GM12878 (cell line): ENCODE data around the gene GALNS. TPM values are rescaled to one million over a fixed set of nuclear protein-coding genes. Genes with fewer than 3 reads are reported as not detected.

Experiments
- CEBPB ChIP-seq, 2 experiments: fragments of 150-350 bp in 1 of 2; IDR thresholded peaks; 2 replicates each; pipeline ENCODE4 v1.6.1; 2012 to 2014; ENCODE audit warnings: low read depth in 2 of 2, low read length in 2 of 2, borderline replicate concordance in 1 of 2, inconsistent platforms in 1 of 2
- E4F1 ChIP-seq: fragments of 450-650 bp; IDR thresholded peaks from 2 replicates; pipeline ENCODE4 v1.6.1; 2018; ENCODE audit warnings: borderline replicate concordance, mild to moderate bottlenecking; ENCODE audit not compliant: partially characterized antibody
- EGR1 ChIP-seq, 2 experiments: IDR thresholded peaks; 1 replicate in 1 of 2; 2 replicates in 1 of 2; pipeline ENCODE4 v1.6.1; 2011 to 2012; ENCODE audit warnings: low read depth in 2 of 2, low read length in 2 of 2, borderline replicate concordance in 1 of 2, mild to moderate bottlenecking in 1 of 2, moderate library complexity in 1 of 2
- HDAC2 ChIP-seq: fragments of 200-600 bp; sonication (generic); IDR thresholded peaks from 2 replicates; pipeline ENCODE4 v1.6.1; 2017
- MYB ChIP-seq: fragments of 150-350 bp; IDR thresholded peaks from 2 replicates; pipeline ENCODE4 v1.6.1; 2014; ENCODE audit warnings: mild to moderate bottlenecking, low read depth, low read length, borderline replicate concordance
- NFXL1 ChIP-seq: fragments of 450-650 bp; IDR thresholded peaks from 2 replicates; pipeline ENCODE4 v1.6.1; 2017; ENCODE audit warnings: antibody characterized with exemption, mild to moderate bottlenecking, borderline replicate concordance
- NRF1 ChIP-seq: conservative IDR thresholded peaks from 2 replicates; pipeline ENCODE4 v1.6.1; 2011; ENCODE audit warnings: mild to moderate bottlenecking, low read depth, low read length, improper control_type of control experiment
- PAX8 ChIP-seq: fragments of 450-650 bp; IDR thresholded peaks from 2 replicates; pipeline ENCODE4 v1.6.1; 2017; ENCODE audit warnings: mild to moderate bottlenecking, moderate library complexity
- POLR2AphosphoS5 ChIP-seq: IDR thresholded peaks from 2 replicates; pipeline ENCODE4 v1.6.1; 2011; ENCODE audit warnings: mild to moderate bottlenecking, low read length, inconsistent platforms
- RAD21 ChIP-seq: IDR thresholded peaks from 2 replicates; pipeline ENCODE4 v1.6.1; 2011; ENCODE audit warnings: mild to moderate bottlenecking, low read depth, low read length, moderate library complexity; ENCODE audit not compliant: insufficient read depth
- RB1 ChIP-seq: fragments of 450-650 bp; formaldehyde crosslinking; IDR thresholded peaks from 2 replicates; pipeline ENCODE4 v1.6.1; 2017; ENCODE audit warnings: mild to moderate bottlenecking, borderline replicate concordance
- SMAD1 ChIP-seq: fragments of 450-650 bp; IDR thresholded peaks from 2 replicates; pipeline ENCODE4 v1.6.1; 2018; ENCODE audit warnings: mild to moderate bottlenecking, low read depth; ENCODE audit not compliant: partially characterized antibody
- ZNF622 ChIP-seq: fragments of 450-650 bp; IDR thresholded peaks from 2 replicates; pipeline ENCODE4 v1.6.1; 2017; ENCODE audit warnings: mild to moderate bottlenecking, inconsistent platforms
- polyA plus RNA-seq, 11 experiments: library from polyadenylated mRNA; depleted of rRNA in 4 of 11; unstranded in 6 of 11; stranded (reverse) in 5 of 11; fragments of >200 nt; fragmentation: Nextera tagmentation in 4 of 11; fragmentation: Illumina TruSeq in 1 of 11; extraction: Ambion mirVana in 4 of 11; extraction: Trizol in 1 of 11; gene quantifications; 1 replicate in 1 of 11; 2 replicates in 10 of 11; pipeline versions ENCODE4 v1.2.1 to v1.2.3, GENCODE V29; 2011 to 2016; ENCODE audit warnings: inconsistent platforms in 2 of 11, missing spikeins in 2 of 11, low read depth in 1 of 11
- total RNA-seq, 4 experiments: library from RNA; depleted of rRNA in 3 of 4; stranded (reverse); fragments of >200 nt in 3 of 4; fragmentation: Illumina TruSeq in 1 of 4; extraction: Trizol in 1 of 4; gene quantifications; 2 replicates each; pipeline versions ENCODE4 v1.2.1 to v1.2.3, GENCODE V29; 2013 to 2021
- TF ChIP-seq, protein P1 (sequence below): fragments of 450-650 bp; IDR thresholded peaks from 2 replicates; pipeline ENCODE4 v1.6.1; 2017; ENCODE audit warnings: mild to moderate bottlenecking
- TF ChIP-seq, protein P2 (sequence below): fragments of 450-650 bp; IDR thresholded peaks from 2 replicates; pipeline ENCODE4 v1.6.1; 2016; ENCODE audit warnings: mild to moderate bottlenecking
- TF ChIP-seq, protein P3 (sequence below): IDR thresholded peaks from 2 replicates; pipeline ENCODE4 v1.6.1; 2012; ENCODE audit warnings: low read depth, low read length, improper control_type of control experiment
- TF ChIP-seq, protein P4 (sequence below): IDR thresholded peaks from 2 replicates; pipeline ENCODE4 v1.6.1; 2011; ENCODE audit warnings: low read depth, mild to moderate bottlenecking, low read length, moderate library complexity, borderline replicate concordance; ENCODE audit errors: extremely low read depth

The GALNS gene
- total and polyA plus RNA-seq, 10 of the 15 experiments (the other 5 are each of a cell fraction or from before 2014, with no cell fraction given): 0.37 to 12.4 (median 5.3) TPM

DNA sequence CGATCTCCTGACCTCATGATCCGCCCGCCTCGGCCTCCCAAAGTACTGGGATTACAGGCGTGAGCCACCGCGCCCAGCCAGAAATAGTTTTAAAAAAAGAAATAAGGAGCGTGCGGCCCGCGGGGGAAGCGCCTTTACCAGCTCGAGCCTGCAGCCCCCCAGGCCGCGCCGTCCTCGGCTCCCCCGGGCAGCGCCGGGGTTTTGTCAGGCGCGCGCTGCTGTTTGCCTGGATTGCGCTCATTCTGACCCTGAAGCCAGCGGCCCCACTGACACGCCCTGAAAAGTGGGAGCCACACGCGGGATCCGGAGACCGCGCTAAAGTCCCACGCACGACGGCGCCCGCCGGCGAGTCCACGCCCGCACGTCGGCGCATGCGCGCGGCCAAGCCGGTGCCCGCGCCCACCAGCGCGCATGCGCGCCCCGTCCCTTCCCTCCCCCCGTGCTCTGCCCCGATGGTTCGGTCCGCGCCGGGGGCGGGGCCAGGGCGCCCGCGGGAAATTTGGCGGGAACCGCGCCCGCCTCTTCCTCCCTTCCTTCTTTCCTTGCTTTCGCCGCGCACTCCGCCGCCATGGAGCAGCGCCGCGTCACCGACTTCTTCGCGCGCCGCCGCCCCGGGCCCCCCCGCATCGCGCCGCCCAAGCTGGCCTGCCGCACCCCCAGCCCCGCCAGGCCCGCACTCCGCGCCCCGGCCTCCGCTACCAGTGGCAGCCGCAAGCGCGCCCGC lies 53.3 kb downstream of the GALNS start, which contains the start of gene CDT1 (continued):
- TF ChIP-seq, protein P1, sequence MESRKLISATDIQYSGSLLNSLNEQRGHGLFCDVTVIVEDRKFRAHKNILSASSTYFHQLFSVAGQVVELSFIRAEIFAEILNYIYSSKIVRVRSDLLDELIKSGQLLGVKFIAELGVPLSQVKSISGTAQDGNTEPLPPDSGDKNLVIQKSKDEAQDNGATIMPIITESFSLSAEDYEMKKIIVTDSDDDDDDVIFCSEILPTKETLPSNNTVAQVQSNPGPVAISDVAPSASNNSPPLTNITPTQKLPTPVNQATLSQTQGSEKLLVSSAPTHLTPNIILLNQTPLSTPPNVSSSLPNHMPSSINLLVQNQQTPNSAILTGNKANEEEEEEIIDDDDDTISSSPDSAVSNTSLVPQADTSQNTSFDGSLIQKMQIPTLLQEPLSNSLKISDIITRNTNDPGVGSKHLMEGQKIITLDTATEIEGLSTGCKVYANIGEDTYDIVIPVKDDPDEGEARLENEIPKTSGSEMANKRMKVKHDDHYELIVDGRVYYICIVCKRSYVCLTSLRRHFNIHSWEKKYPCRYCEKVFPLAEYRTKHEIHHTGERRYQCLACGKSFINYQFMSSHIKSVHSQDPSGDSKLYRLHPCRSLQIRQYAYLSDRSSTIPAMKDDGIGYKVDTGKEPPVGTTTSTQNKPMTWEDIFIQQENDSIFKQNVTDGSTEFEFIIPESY: no peak
- TF ChIP-seq MYB (no peak), ZNF622 (no peak), POLR2AphosphoS5 (peak; percentile 59; the same call in 1 of the 2 replicates), CEBPB (IDR thresholded peaks at IDR 0.05; ENCODE audit: borderline replicate concordance in 1 of 2, low read depth in 2 of 2, low read length in 2 of 2) (no peak), NRF1 (peak; percentile 96), NFXL1 (no peak), E4F1 (no peak), PAX8 (no peak), RAD21 (no peak), SMAD1 (no peak), RB1 (peak; percentile 100), EGR1 (IDR thresholded peaks at IDR 0.05; ENCODE audit: borderline replicate concordance in 1 of 2, low read depth in 2 of 2, low read length in 2 of 2) (peak in 1 of 2 experiments; percentile 7; a peak in 1 of 3 replicates), HDAC2 (no peak)
- TF ChIP-seq, protein P2, sequence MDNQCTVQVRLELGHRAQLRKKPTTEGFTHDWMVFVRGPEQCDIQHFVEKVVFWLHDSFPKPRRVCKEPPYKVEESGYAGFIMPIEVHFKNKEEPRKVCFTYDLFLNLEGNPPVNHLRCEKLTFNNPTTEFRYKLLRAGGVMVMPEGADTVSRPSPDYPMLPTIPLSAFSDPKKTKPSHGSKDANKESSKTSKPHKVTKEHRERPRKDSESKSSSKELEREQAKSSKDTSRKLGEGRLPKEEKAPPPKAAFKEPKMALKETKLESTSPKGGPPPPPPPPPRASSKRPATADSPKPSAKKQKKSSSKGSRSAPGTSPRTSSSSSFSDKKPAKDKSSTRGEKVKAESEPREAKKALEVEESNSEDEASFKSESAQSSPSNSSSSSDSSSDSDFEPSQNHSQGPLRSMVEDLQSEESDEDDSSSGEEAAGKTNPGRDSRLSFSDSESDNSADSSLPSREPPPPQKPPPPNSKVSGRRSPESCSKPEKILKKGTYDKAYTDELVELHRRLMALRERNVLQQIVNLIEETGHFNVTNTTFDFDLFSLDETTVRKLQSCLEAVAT: no peak
- TF ChIP-seq, protein P3, sequence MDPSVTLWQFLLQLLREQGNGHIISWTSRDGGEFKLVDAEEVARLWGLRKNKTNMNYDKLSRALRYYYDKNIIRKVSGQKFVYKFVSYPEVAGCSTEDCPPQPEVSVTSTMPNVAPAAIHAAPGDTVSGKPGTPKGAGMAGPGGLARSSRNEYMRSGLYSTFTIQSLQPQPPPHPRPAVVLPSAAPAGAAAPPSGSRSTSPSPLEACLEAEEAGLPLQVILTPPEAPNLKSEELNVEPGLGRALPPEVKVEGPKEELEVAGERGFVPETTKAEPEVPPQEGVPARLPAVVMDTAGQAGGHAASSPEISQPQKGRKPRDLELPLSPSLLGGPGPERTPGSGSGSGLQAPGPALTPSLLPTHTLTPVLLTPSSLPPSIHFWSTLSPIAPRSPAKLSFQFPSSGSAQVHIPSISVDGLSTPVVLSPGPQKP: no peak
- TF ChIP-seq, protein P4, sequence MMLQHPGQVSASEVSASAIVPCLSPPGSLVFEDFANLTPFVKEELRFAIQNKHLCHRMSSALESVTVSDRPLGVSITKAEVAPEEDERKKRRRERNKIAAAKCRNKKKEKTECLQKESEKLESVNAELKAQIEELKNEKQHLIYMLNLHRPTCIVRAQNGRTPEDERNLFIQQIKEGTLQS: no peak
